Lower lobe of right lung (tissue), 2 donors: Measurements from ENCODE around the gene EIF4E1B. TPM values are rescaled to one million over a fixed set of nuclear protein-coding genes. Genes with fewer than 3 reads are reported as not detected.

Experiments
- ATAC-seq, 2 donors: fragments of 200-7000 bp; cut with Tn5 transposase; one replicate each; pipeline ENCODE4 v1.9.1; 2020 to 2022; ENCODE audit warnings: mild to moderate bottlenecking in 2 of 2, moderate library complexity in 2 of 2
- DNase-seq: peaks from one replicate; pipeline ENCODE4 v3.0.0-alpha.2; 2020
- H3K27ac ChIP-seq: fragments of 200-600 bp; one replicate; pipeline ENCODE4 v1.8.0; 2022
- H3K27me3 ChIP-seq: fragments of 200-600 bp; one replicate; pipeline ENCODE4 v1.8.0; 2022; ENCODE audit warnings: low read depth
- H3K36me3 ChIP-seq: fragments of 200-600 bp; one replicate; pipeline ENCODE4 v1.8.0; 2022; ENCODE audit warnings: mild to moderate bottlenecking
- H3K4me1 ChIP-seq: fragments of 200-600 bp; one replicate; pipeline ENCODE4 v1.8.0; 2022
- H3K4me3 ChIP-seq: fragments of 200-600 bp; one replicate; pipeline ENCODE4 v1.8.0; 2022; ENCODE audit warnings: mild to moderate bottlenecking
- H3K9me3 ChIP-seq: fragments of 200-600 bp; one replicate; pipeline ENCODE4 v1.8.0; 2022
- intact Hi-C: fragments of 100-400 bp; cut with DNase I; formaldehyde crosslinking; loops from one replicate; pipeline ENCODE4 v1.11.0; 2022
- total RNA-seq: library from RNA; stranded (reverse); fragmentation: NEBNext Ultra II Directional; extraction: Animal tissue kit (Norgen Biotek cat#: 25700); gene quantifications from one replicate; pipeline ENCODE4 v1.2.1, GENCODE V29; 2021
- TF ChIP-seq, protein P1 (sequence below): fragments of 200-600 bp; IDR thresholded peaks from one replicate; pipeline ENCODE4 v1.8.0; 2022; ENCODE audit warnings: antibody characterized with exemption, mild to moderate bottlenecking
- donor health status: DM: no; HTN: yes; CAD: no; lungs with severe emphysema.

The EIF4E1B gene
- total RNA-seq, 1 donor from 2014 or later, result not detected

- DNase-seq (no peak), ATAC-seq (no peak)
- intact Hi-C loops, result no loop called here
- Histone ChIP-seq H3K27ac (no peak overlapping the region), H3K4me3 (no peak overlapping the region), H3K9me3 (no peaks in the 10 kb centered on the region), H3K4me1 (no peaks in the 10 kb centered on the region), H3K27me3 (peaks cover 13% of the 10 kb centered on the region), H3K36me3 (no peaks in the 10 kb centered on the region)
- TF ChIP-seq, protein P1, sequence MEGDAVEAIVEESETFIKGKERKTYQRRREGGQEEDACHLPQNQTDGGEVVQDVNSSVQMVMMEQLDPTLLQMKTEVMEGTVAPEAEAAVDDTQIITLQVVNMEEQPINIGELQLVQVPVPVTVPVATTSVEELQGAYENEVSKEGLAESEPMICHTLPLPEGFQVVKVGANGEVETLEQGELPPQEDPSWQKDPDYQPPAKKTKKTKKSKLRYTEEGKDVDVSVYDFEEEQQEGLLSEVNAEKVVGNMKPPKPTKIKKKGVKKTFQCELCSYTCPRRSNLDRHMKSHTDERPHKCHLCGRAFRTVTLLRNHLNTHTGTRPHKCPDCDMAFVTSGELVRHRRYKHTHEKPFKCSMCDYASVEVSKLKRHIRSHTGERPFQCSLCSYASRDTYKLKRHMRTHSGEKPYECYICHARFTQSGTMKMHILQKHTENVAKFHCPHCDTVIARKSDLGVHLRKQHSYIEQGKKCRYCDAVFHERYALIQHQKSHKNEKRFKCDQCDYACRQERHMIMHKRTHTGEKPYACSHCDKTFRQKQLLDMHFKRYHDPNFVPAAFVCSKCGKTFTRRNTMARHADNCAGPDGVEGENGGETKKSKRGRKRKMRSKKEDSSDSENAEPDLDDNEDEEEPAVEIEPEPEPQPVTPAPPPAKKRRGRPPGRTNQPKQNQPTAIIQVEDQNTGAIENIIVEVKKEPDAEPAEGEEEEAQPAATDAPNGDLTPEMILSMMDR, result no peak
These were observed 28.5 kb upstream of the EIF4E1B start for GRCh38 chr5:176601901-176602482.

- intact Hi-C loops, result no loop called here
- no peaks in the 10 kb centered on the region for H3K36me3 ChIP-seq
- H3K27me3 ChIP-seq, result peaks cover 6% of the 10 kb centered on the region
- H3K9me3 ChIP-seq, result no peaks in the 10 kb centered on the region
- no peak overlapping the region for H3K4me3 ChIP-seq
- DNase-seq, result no peak
- TF ChIP-seq, protein P1, result no peak
- no peak overlapping the region for H3K27ac ChIP-seq
- H3K4me1 ChIP-seq, result no peaks in the 10 kb centered on the region
- ATAC-seq, result no peak
These were observed 27.4 kb upstream of the EIF4E1B start for GRCh38 chr5:176603091-176603490.

DNA sequence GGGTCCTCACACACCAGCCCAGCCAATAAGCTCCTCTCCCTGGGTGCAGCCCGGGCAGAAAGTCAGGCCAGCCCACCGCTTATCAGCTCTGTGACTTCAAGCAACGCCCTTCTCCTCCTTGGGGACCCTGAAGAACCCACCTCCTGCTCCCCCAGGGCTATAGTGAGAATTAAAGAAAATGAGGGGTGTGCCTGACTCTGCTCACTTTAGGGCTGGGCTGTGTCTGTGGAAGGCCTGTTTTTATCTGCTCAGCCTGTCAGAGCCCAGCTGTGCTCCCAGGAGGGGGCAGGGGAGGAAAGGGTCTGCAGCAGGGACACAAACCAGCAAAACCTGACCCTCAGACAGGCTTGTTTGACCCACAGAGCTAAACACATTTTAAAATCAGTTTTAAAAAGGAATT lies 24.4 kb upstream of the EIF4E1B start:
- H3K36me3 ChIP-seq, result no peaks in the 10 kb centered on the region
- H3K27ac ChIP-seq, result no peak overlapping the region
- no peaks in the 10 kb centered on the region for H3K9me3 ChIP-seq
- TF ChIP-seq, protein P1, result no peak
- peaks cover 5% of the 10 kb centered on the region for H3K27me3 ChIP-seq
- no peak overlapping the region for H3K4me3 ChIP-seq
- DNase-seq (no peak), ATAC-seq (no peak)
- H3K4me1 ChIP-seq, result peaks cover 12% of the 10 kb centered on the region
- intact Hi-C loops, result no loop called here

GRCh38 chr5:176606875-176607274 lies 23.6 kb upstream of the EIF4E1B start:
- TF ChIP-seq, protein P1, result no peak
- Histone ChIP-seq H3K27ac (no peak overlapping the region), H3K27me3 (peaks cover 10% of the 10 kb centered on the region), H3K4me3 (no peak overlapping the region), H3K36me3 (no peaks in the 10 kb centered on the region), H3K9me3 (no peaks in the 10 kb centered on the region), H3K4me1 (peaks cover 12% of the 10 kb centered on the region)
- intact Hi-C loops, result no loop called here
- ATAC-seq (no peak), DNase-seq (no peak)

DNA sequence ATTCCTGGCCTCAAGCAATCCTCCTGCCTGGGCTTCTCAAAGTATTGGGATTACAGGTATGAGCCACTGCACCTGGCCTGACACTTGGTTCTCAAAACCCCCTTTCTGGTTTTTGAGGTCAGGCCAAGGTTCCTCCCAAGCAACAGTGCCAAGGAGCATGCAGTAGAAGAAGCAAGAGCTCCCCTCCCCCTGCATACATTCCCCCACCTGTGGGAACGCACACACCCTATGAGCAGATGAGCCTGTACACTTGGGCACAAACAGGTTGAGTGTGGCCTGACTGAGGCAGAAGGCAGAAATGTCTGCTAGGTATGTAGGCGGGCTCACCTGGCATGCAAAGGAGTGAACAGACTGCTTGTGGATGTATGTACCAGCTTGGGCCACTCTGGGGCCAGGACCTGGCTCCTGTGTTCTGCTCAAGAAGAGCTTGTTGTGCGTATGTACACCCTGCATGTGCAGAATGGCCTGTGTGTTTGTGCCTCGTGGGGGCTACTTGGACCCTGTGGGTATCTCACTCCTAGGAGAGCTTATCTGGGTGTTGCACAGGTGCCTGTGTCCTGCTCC lies 22.3 kb upstream of the EIF4E1B start:
- no peak for DNase-seq
- no peak overlapping the region for H3K4me3 ChIP-seq
- H3K27me3 ChIP-seq, result peaks cover 17% of the 10 kb centered on the region
- TF ChIP-seq, protein P1, result no peak
- H3K36me3 ChIP-seq, result no peaks in the 10 kb centered on the region
- no peak for ATAC-seq
- H3K9me3 ChIP-seq, result no peaks in the 10 kb centered on the region
- no peak overlapping the region for H3K27ac ChIP-seq
- intact Hi-C loops, result no loop called here
- H3K4me1 ChIP-seq, result peaks cover 12% of the 10 kb centered on the region
